GM23338 (cell line): ENCODE measurements around the gene RECQL5.

Experiments
- CREB1 ChIP-seq: fragments of 250-450 bp; sonication (Bioruptor Pico); IDR thresholded peaks from 2 replicates; pipeline ENCODE4 v1.5.0; 2020; ENCODE audit warnings: low read depth, mild to moderate bottlenecking, moderate library complexity
- CTCF ChIP-seq, 2 experiments: fragments of 200-600 bp in 1 of 2; sonication (generic) in 1 of 2; conservative IDR thresholded peaks; 2 replicates each; pipeline versions ENCODE4 v1.5.1 to v1.6.1; 2016 to 2017; ENCODE audit warnings: antibody characterized with exemption in 2 of 2, low read depth in 2 of 2, mild to moderate bottlenecking in 2 of 2, moderate library complexity in 1 of 2
- EZH2 ChIP-seq: fragments of 200-600 bp; sonication (generic); IDR thresholded peaks from one replicate; pipeline ENCODE4 v1.8.0; 2017; ENCODE audit warnings: antibody characterized with exemption, mild to moderate bottlenecking, low read depth; ENCODE audit not compliant: unreplicated experiment
- EZH2phosphoT487 ChIP-seq: fragments of 200-600 bp; sonication (generic); IDR thresholded peaks from one replicate; pipeline ENCODE4 v1.8.1; 2018; ENCODE audit warnings: antibody characterized with exemption; ENCODE audit not compliant: unreplicated experiment
- POLR2AphosphoS5 ChIP-seq: IDR thresholded peaks from 2 replicates; pipeline ENCODE4 v1.6.1; 2016; ENCODE audit warnings: antibody characterized with exemption, low read depth
- REST ChIP-seq: IDR thresholded peaks from one replicate; pipeline ENCODE4 v1.6.1; 2018; ENCODE audit warnings: antibody characterized with exemption; ENCODE audit not compliant: unreplicated experiment

- no peak for TF ChIP-seq CREB1 (CRISPR knock-in tag)
- no peak for TF ChIP-seq REST
- no peak for TF ChIP-seq POLR2AphosphoS5
- no peak for TF ChIP-seq CTCF (conservative IDR thresholded peaks at IDR 0.05; ENCODE audit: low read depth in 2 of 2)
- no peak for TF ChIP-seq EZH2phosphoT487
- TF ChIP-seq EZH2: no peak
Observed at GRCh38 chr17:75612906-75613626, 53.9 kb downstream of the RECQL5 start.
